GM15510 (cell line): Measurements from ENCODE around the gene PDCD2L.

Experiments used
- POLR2A ChIP-seq: IDR thresholded peaks from 3 replicates; pipeline ENCODE4 v1.6.1; 2011; ENCODE audit warnings: borderline replicate concordance; ENCODE audit not compliant: insufficient read length; ENCODE audit errors: extremely low read depth

The PDCD2L gene

DNA sequence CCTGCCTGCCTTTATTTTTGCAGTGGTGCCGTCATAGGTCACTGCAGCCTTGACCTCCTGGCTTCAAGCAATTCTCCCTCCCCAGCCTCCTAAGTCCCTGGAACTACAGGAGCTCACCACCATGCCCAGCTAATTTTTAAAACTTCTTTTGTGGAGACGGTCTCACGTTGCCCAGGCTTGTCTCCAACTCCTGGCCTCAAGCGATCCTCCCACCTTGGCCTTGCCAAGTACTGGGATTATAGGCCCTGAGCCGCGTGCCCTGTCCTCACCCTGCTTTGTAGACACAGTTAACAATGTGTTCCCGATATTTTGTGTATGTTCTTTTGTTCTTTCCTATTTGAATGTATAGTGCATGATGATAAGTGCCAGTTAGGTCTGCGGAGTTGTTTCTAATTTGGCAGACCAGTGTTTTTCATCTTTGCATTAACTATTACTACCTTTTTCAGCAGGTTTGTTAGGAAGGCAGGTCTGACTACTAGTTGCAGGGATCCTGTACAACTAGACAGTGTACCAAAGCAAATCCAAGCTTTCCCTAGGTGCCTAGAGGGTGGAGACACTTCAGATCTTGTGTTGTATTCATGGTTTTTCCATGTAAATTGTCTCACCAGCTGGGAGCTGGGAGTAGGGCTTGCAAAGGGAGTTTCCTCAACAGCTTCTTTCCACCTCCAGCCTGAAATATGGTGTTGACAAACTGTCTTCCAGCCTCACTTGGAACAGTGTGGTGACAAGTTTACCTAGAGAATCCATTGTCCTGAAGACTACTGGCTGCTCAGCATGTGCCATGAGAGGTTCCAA, 67.9 kb downstream of the PDCD2L start:
- no peak for TF ChIP-seq POLR2A

DNA sequence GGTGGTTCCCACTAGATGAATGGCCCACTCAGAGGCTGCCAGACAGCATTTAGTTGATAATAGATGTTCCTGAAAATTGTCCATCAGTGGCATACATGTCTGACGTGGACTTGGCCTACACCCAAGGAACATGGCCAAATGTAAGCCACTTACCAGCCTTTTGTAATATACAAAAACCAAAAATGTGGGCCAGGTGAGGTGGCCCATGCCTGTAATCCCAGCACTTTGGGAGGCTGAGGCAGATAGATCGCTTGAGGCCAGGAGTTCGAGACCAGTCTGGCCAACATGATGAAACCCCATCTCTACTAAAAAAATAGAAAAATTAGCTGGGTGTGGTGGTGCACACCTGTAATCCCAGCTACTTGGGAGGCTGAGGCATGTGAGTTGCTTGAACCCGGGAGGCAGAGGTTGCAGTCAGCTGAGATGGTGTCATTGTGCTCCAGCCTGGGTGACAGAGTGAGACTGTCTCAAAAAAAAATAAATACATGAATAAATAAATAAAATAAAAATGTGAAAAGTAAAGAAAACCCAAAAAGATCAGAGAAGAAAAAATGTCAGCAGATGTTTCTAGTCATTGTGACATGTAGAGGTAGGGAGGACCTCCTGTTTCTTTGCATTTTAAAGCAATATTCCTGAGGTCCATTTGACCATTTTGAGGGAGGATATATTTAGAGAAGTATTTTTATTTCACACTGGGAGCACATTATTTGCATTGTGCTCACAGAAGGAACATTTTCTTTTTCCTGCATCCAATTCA, 70.2 kb downstream of the PDCD2L start:
- TF ChIP-seq POLR2A: no peak

- TF ChIP-seq POLR2A: no peak
Observed at GRCh38 chr19:34475026-34475974, 71.1 kb downstream of the PDCD2L start.
